Measurements from ENCODE around the gene MACROD2. TPM values are rescaled to one million over a fixed set of nuclear protein-coding genes. Genes with fewer than 3 reads are reported as not detected.

MACROD2 gene
- total and polyA plus RNA-seq, 2 experiments from 2014 or later = 2.8 to 4.3 TPM

DNA sequence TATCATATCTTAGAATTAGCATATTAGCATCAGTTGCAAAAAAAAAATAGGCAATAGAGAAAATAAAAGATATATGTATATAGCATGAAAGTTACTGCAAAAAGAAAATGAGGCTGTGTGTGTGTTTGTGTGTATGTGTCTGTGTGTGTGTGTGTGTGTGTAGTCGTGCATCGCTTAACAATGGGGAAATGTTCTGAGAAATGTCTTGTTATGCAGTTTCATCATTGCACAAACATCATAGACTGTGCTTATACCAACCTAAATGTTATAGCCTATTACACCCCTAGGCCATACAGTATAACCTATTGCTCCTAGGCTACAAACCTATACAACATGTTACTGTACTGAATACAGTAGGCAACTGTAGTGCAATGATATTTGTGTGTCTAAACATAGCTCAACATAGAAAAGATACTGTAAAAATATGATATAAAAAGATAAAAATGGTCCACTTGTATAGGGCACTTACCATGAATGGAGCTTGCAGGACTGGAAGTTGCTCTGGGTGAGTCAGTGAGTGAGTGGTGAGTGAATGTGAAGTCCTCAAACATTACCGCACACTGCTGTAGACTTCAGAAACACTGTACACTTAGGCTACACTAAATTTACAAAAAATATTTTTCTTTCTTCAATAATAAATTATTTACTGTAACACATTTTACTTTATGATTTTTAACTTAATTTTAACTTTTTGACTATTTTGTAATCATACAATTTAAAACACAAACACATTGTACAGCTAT, 1772.9 kb downstream of the MACROD2 start (continued):
- TF ChIP-seq, protein P1, sequence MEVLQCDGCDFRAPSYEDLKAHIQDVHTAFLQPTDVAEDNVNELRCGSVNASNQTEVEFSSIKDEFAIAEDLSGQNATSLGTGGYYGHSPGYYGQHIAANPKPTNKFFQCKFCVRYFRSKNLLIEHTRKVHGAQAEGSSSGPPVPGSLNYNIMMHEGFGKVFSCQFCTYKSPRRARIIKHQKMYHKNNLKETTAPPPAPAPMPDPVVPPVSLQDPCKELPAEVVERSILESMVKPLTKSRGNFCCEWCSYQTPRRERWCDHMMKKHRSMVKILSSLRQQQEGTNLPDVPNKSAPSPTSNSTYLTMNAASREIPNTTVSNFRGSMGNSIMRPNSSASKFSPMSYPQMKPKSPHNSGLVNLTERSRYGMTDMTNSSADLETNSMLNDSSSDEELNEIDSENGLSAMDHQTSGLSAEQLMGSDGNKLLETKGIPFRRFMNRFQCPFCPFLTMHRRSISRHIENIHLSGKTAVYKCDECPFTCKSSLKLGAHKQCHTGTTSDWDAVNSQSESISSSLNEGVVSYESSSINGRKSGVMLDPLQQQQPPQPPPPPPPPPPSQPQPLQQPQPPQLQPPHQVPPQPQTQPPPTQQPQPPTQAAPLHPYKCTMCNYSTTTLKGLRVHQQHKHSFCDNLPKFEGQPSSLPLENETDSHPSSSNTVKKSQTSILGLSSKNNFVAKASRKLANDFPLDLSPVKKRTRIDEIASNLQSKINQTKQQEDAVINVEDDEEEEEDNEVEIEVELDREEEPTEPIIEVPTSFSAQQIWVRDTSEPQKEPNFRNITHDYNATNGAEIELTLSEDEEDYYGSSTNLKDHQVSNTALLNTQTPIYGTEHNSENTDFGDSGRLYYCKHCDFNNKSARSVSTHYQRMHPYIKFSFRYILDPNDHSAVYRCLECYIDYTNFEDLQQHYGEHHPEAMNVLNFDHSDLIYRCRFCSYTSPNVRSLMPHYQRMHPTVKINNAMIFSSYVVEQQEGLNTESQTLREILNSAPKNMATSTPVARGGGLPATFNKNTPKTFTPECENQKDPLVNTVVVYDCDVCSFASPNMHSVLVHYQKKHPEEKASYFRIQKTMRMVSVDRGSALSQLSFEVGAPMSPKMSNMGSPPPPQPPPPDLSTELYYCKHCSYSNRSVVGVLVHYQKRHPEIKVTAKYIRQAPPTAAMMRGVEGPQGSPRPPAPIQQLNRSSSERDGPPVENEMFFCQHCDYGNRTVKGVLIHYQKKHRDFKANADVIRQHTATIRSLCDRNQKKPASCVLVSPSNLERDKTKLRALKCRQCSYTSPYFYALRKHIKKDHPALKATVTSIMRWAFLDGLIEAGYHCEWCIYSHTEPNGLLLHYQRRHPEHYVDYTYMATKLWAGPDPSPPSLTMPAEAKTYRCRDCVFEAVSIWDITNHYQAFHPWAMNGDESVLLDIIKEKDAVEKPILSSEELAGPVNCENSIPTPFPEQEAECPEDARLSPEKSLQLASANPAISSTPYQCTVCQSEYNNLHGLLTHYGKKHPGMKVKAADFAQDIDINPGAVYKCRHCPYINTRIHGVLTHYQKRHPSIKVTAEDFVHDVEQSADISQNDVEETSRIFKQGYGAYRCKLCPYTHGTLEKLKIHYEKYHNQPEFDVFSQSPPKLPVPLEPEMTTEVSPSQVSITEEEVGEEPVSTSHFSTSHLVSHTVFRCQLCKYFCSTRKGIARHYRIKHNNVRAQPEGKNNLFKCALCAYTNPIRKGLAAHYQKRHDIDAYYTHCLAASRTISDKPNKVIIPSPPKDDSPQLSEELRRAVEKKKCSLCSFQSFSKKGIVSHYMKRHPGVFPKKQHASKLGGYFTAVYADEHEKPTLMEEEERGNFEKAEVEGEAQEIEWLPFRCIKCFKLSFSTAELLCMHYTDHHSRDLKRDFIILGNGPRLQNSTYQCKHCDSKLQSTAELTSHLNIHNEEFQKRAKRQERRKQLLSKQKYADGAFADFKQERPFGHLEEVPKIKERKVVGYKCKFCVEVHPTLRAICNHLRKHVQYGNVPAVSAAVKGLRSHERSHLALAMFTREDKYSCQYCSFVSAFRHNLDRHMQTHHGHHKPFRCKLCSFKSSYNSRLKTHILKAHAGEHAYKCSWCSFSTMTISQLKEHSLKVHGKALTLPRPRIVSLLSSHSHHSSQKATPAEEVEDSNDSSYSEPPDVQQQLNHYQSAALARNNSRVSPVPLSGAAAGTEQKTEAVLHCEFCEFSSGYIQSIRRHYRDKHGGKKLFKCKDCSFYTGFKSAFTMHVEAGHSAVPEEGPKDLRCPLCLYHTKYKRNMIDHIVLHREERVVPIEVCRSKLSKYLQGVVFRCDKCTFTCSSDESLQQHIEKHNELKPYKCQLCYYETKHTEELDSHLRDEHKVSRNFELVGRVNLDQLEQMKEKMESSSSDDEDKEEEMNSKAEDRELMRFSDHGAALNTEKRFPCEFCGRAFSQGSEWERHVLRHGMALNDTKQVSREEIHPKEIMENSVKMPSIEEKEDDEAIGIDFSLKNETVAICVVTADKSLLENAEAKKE (CRISPR knock-in tag; IDR thresholded peaks at IDR 0.05) = no peak
- TF ChIP-seq CREB1 (CRISPR knock-in tag; IDR thresholded peaks at IDR 0.05; ENCODE audit: low read depth) (no peak), NANOG (IDR thresholded peaks at IDR 0.05; ENCODE audit: borderline replicate concordance) (no peak), POLR2AphosphoS5 (IDR thresholded peaks at IDR 0.05; ENCODE audit: low read depth) (no peak), ZNF114 (CRISPR knock-in tag; IDR thresholded peaks at IDR 0.05) (no peak), JUNB (IDR thresholded peaks at IDR 0.05; ENCODE audit: unreplicated experiment) (no peak)
- TF ChIP-seq, protein P2, sequence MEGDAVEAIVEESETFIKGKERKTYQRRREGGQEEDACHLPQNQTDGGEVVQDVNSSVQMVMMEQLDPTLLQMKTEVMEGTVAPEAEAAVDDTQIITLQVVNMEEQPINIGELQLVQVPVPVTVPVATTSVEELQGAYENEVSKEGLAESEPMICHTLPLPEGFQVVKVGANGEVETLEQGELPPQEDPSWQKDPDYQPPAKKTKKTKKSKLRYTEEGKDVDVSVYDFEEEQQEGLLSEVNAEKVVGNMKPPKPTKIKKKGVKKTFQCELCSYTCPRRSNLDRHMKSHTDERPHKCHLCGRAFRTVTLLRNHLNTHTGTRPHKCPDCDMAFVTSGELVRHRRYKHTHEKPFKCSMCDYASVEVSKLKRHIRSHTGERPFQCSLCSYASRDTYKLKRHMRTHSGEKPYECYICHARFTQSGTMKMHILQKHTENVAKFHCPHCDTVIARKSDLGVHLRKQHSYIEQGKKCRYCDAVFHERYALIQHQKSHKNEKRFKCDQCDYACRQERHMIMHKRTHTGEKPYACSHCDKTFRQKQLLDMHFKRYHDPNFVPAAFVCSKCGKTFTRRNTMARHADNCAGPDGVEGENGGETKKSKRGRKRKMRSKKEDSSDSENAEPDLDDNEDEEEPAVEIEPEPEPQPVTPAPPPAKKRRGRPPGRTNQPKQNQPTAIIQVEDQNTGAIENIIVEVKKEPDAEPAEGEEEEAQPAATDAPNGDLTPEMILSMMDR (conservative IDR thresholded peaks at IDR 0.05; ENCODE audit: low read depth in 2 of 2) = no peak

GRCh38 chr20:15772826-15773225, 1777.5 kb downstream of the MACROD2 start:
- no peak for DNase-seq (ENCODE audit: low spot score)

More at GRCh38 chr20:15772826-15773225, 1777.5 kb downstream of the MACROD2 start:
- H3K36me3 ChIP-seq (ENCODE audit: insufficient read depth) = no peaks in the 10 kb centered on the region
- Mint-ChIP-seq H3K9me3 (peaks cover 7% of the 10 kb centered on the region; the same call in 1 of the 3 replicates), H3K27ac (no peak overlapping the region), H3K4me3 (no peak overlapping the region), H3K4me1 (peaks cover 23% of the 10 kb centered on the region; the same call in 2 of the 3 replicates), H3K36me3 (ENCODE audit: low read depth) (peaks cover 5% of the 10 kb centered on the region; the same call in 1 of the 3 replicates), H3K27me3 (ENCODE audit: insufficient read depth, low read depth, poor library complexity) (peaks cover 1% of the 10 kb centered on the region)
- no peaks in the 10 kb centered on the region for H4K20me1 ChIP-seq (replicated peaks; ENCODE audit: insufficient read depth)
- H3F3A ChIP-seq (replicated peaks; ENCODE audit: low read depth) = no peaks in the 10 kb centered on the region
- H3K4me1 ChIP-seq (ENCODE audit: insufficient read depth) = peaks cover 14% of the 10 kb centered on the region; the same call in 1 of the 2 replicates
- TF ChIP-seq ZNF114 (CRISPR knock-in tag; IDR thresholded peaks at IDR 0.05) (no peak), EZH2 (IDR thresholded peaks at IDR 0.05; ENCODE audit: low read depth, unreplicated experiment) (no peak)
- no peaks in the 10 kb centered on the region for H3K27me3 ChIP-seq (ENCODE audit: insufficient read depth)
- H3K4me2 ChIP-seq = no peak overlapping the region
- H2AFZ ChIP-seq = no peak overlapping the region
- no peaks in the 10 kb centered on the region for H3K9me2 ChIP-seq (ENCODE audit: insufficient read depth)
- no peak overlapping the region for H3K4me3 ChIP-seq
- no peaks in the 10 kb centered on the region for H3K79me2 ChIP-seq (replicated peaks; ENCODE audit: insufficient read depth)
- no peak overlapping the region for H3K27ac ChIP-seq (ENCODE audit: low read depth)
- no peak for ATAC-seq

Measured in GM23338 (cell line).